Measurements from ENCODE around the gene CDC14A. TPM values are rescaled to one million over a fixed set of nuclear protein-coding genes. Genes with fewer than 3 reads are reported as not detected.

Gene CDC14A
- total RNA-seq, 1 experiment from 2014 or later = 11.1 TPM

DNA sequence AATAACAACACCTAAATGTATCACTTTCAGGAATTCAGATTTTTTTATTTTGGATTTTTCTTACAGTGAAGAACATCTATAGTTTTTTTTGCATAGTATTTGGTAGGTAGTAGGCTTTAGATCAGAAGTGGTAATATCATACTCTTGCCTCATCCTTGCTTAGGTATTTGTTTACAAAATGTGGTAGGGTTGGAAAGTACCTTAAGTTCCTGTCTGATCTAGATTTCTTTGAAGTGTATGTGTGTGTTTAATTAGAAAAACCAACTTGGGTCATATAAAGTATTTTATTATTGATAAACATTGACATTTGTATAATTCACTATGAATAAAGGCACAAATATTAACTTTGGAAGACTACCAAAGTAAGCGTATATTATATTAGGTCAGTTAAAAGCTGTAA lies 100.3 kb downstream of the CDC14A start (continued):
- TF ChIP-seq SP1 (CRISPR knock-in tag; conservative IDR thresholded peaks at IDR 0.05) (no peak), RELA (CRISPR knock-in tag; IDR thresholded peaks at IDR 0.05; ENCODE audit: borderline replicate concordance) (no peak), JAZF1 (CRISPR knock-in tag; IDR thresholded peaks at IDR 0.05) (no peak), ZNF423 (CRISPR knock-in tag; IDR thresholded peaks at IDR 0.05) (no peak), CREM (CRISPR knock-in tag; IDR thresholded peaks at IDR 0.05) (no peak)
- TF ChIP-seq, protein P1, sequence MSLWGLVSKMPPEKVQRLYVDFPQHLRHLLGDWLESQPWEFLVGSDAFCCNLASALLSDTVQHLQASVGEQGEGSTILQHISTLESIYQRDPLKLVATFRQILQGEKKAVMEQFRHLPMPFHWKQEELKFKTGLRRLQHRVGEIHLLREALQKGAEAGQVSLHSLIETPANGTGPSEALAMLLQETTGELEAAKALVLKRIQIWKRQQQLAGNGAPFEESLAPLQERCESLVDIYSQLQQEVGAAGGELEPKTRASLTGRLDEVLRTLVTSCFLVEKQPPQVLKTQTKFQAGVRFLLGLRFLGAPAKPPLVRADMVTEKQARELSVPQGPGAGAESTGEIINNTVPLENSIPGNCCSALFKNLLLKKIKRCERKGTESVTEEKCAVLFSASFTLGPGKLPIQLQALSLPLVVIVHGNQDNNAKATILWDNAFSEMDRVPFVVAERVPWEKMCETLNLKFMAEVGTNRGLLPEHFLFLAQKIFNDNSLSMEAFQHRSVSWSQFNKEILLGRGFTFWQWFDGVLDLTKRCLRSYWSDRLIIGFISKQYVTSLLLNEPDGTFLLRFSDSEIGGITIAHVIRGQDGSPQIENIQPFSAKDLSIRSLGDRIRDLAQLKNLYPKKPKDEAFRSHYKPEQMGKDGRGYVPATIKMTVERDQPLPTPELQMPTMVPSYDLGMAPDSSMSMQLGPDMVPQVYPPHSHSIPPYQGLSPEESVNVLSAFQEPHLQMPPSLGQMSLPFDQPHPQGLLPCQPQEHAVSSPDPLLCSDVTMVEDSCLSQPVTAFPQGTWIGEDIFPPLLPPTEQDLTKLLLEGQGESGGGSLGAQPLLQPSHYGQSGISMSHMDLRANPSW (CRISPR knock-in tag; conservative IDR thresholded peaks at IDR 0.05; ENCODE audit: low read depth) = no peak
- TF ChIP-seq, protein P2, sequence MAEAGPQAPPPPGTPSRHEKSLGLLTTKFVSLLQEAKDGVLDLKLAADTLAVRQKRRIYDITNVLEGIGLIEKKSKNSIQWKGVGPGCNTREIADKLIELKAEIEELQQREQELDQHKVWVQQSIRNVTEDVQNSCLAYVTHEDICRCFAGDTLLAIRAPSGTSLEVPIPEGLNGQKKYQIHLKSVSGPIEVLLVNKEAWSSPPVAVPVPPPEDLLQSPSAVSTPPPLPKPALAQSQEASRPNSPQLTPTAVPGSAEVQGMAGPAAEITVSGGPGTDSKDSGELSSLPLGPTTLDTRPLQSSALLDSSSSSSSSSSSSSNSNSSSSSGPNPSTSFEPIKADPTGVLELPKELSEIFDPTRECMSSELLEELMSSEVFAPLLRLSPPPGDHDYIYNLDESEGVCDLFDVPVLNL (CRISPR knock-in tag; IDR thresholded peaks at IDR 0.05; ENCODE audit: borderline replicate concordance, low read depth) = no peak

DNA sequence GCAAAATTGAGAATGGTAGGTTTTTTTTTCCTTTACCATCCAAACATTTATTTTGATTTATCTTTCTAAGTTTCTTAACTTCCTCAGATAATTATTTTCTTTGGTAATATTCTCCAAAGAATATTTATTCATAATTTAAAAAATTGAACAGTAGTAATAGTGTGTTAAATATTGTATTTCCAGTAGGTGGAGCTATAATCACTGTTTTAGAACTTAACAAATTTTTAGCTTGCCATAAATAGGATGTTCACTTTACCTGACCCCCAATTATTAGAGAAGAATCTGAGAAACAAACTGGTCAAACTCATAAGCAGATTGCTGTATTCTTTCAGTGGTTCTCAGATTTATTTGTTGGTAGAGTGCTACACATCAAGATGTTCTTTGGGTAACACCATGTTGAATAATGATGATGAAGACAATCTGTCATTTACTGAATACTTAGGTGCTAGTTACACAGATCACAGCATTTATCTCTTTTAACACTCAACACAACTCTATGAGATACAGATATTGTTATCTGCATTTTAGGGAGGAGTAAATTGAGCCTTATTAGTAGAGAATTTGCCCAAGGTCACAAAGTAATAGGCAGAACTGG lies 103.3 kb downstream of the CDC14A start:
- Mint-ChIP-seq H3K4me3 (no peak overlapping the region), H3K27me3 (ENCODE audit: low read depth) (peaks cover 5% of the 10 kb centered on the region), H3K27ac (no peak overlapping the region), H3K4me1 (peaks cover 9% of the 10 kb centered on the region), H3K9me3 (no peaks in the 10 kb centered on the region), H3K36me3 (no peaks in the 10 kb centered on the region)
- TF ChIP-seq PRRX2 (CRISPR knock-in tag; IDR thresholded peaks at IDR 0.05) = no peak
- TF ChIP-seq IRF2 (CRISPR knock-in tag; IDR thresholded peaks at IDR 0.05; ENCODE audit: borderline replicate concordance, low read depth) = no peak
- TF ChIP-seq, protein P3, sequence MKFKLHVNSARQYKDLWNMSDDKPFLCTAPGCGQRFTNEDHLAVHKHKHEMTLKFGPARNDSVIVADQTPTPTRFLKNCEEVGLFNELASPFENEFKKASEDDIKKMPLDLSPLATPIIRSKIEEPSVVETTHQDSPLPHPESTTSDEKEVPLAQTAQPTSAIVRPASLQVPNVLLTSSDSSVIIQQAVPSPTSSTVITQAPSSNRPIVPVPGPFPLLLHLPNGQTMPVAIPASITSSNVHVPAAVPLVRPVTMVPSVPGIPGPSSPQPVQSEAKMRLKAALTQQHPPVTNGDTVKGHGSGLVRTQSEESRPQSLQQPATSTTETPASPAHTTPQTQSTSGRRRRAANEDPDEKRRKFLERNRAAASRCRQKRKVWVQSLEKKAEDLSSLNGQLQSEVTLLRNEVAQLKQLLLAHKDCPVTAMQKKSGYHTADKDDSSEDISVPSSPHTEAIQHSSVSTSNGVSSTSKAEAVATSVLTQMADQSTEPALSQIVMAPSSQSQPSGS (CRISPR knock-in tag; IDR thresholded peaks at IDR 0.05; ENCODE audit: borderline replicate concordance, low read depth) = no peak
- TF ChIP-seq, protein P4, sequence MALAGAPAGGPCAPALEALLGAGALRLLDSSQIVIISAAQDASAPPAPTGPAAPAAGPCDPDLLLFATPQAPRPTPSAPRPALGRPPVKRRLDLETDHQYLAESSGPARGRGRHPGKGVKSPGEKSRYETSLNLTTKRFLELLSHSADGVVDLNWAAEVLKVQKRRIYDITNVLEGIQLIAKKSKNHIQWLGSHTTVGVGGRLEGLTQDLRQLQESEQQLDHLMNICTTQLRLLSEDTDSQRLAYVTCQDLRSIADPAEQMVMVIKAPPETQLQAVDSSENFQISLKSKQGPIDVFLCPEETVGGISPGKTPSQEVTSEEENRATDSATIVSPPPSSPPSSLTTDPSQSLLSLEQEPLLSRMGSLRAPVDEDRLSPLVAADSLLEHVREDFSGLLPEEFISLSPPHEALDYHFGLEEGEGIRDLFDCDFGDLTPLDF (CRISPR knock-in tag; IDR thresholded peaks at IDR 0.05) = no peak
- TF ChIP-seq NR3C1 (CRISPR knock-in tag; conservative IDR thresholded peaks at IDR 0.05; ENCODE audit: low read depth) = no peak
- no peak for DNase-seq (ENCODE audit: low spot score)
- no peak for ATAC-seq
- ChIA-PET CTCF (interaction anchor here (0.5 to 2.7 kb wide), 26 partner anchors 8 to 408 kb away, joined by 3 to 13 read pairs (median 4); partner anchors contain the start of gene DBT), POLR2A (no interaction called here)

DNA sequence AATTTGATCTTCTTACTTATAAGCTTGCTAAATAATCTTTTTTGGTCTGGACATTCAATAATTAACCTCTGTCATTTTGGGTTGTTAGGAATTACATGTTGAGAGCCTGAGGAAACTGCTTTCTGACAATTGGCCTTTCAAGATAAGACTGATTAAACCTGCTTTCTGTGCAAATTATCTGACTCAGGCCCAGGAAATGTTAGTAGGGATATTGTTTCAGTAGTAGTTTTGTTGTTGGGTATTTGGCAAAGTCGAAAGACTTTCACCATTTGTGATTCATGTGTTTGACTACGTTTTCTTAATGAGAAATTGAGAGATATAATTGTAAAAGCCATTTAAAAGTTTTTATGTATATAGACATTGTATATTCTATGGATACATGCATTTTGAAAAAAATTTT lies 104.6 kb downstream of the CDC14A start:
- Mint-ChIP-seq H3K27me3 (ENCODE audit: low read depth) (peaks cover 11% of the 10 kb centered on the region), H3K4me1 (peaks cover 20% of the 10 kb centered on the region), H3K27ac (no peak overlapping the region), H3K4me3 (no peak overlapping the region), H3K9me3 (no peaks in the 10 kb centered on the region), H3K36me3 (no peaks in the 10 kb centered on the region)
- no peak for DNase-seq (ENCODE audit: low spot score)
- ChIA-PET CTCF (interaction anchor here (2.7 kb wide), 1 partner anchor 16 kb away, joined by 11 read pairs; no protein-coding TSS in a partner anchor), POLR2A (no interaction called here)
- TF ChIP-seq ZNF671 (CRISPR knock-in tag; IDR thresholded peaks at IDR 0.05) (no peak), RELA (CRISPR knock-in tag; IDR thresholded peaks at IDR 0.05; ENCODE audit: borderline replicate concordance) (no peak), SMAD3 (CRISPR knock-in tag; IDR thresholded peaks at IDR 0.05; ENCODE audit: borderline replicate concordance) (no peak), SMAD4 (CRISPR knock-in tag; IDR thresholded peaks at IDR 0.05) (no peak), NFE2L1 (CRISPR knock-in tag; IDR thresholded peaks at IDR 0.05) (no peak)
- TF ChIP-seq, protein P5, sequence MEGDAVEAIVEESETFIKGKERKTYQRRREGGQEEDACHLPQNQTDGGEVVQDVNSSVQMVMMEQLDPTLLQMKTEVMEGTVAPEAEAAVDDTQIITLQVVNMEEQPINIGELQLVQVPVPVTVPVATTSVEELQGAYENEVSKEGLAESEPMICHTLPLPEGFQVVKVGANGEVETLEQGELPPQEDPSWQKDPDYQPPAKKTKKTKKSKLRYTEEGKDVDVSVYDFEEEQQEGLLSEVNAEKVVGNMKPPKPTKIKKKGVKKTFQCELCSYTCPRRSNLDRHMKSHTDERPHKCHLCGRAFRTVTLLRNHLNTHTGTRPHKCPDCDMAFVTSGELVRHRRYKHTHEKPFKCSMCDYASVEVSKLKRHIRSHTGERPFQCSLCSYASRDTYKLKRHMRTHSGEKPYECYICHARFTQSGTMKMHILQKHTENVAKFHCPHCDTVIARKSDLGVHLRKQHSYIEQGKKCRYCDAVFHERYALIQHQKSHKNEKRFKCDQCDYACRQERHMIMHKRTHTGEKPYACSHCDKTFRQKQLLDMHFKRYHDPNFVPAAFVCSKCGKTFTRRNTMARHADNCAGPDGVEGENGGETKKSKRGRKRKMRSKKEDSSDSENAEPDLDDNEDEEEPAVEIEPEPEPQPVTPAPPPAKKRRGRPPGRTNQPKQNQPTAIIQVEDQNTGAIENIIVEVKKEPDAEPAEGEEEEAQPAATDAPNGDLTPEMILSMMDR (IDR thresholded peaks at IDR 0.05) = no peak
- TF ChIP-seq, protein P6, sequence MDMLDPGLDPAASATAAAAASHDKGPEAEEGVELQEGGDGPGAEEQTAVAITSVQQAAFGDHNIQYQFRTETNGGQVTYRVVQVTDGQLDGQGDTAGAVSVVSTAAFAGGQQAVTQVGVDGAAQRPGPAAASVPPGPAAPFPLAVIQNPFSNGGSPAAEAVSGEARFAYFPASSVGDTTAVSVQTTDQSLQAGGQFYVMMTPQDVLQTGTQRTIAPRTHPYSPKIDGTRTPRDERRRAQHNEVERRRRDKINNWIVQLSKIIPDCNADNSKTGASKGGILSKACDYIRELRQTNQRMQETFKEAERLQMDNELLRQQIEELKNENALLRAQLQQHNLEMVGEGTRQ (CRISPR knock-in tag; IDR thresholded peaks at IDR 0.05) = no peak
- TF ChIP-seq, protein P7, sequence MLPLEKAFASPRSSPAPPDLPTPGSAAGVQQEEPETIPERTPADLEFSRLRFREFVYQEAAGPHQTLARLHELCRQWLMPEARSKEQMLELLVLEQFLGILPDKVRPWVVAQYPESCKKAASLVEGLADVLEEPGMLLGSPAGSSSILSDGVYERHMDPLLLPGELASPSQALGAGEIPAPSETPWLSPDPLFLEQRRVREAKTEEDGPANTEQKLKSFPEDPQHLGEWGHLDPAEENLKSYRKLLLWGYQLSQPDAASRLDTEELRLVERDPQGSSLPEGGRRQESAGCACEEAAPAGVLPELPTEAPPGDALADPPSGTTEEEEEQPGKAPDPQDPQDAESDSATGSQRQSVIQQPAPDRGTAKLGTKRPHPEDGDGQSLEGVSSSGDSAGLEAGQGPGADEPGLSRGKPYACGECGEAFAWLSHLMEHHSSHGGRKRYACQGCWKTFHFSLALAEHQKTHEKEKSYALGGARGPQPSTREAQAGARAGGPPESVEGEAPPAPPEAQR (CRISPR knock-in tag; IDR thresholded peaks at IDR 0.05) = no peak
- ATAC-seq = no peak
